Astrocyte of the spinal cord (primary cell): Measurements from ENCODE around the gene FBXW4.

Experiments used
- DNase-seq: peaks from one replicate; pipeline ENCODE4 v3.0.0; 2011; ENCODE audit warnings: low read depth, low spot score
- H3K4me3 ChIP-seq: 2 replicates; pipeline ENCODE4 v1.5.1; 2011; ENCODE audit warnings: low read depth, mild to moderate bottlenecking, low read length, moderate library complexity
- in situ Hi-C: cut with HindIII; loops from 2 replicates; pipeline ENCODE4 v1.10.0; 2017; ENCODE audit warnings: low sequenced_read_pairs
- TF ChIP-seq, protein P1 (sequence below): IDR thresholded peaks from 2 replicates; pipeline ENCODE4 v1.5.1; 2012; ENCODE audit warnings: low read depth, mild to moderate bottlenecking, low read length, inconsistent platforms

Gene FBXW4

GRCh38 chr10:101587725-101588653 is 107.0 kb downstream of the FBXW4 start, which contains the start of the genes DPCD and POLL:
Gene DPCD (plus strand): TSS chr10:101588321. CDS start chr10:101588337, 16 bp downstream.
Gene POLL (minus strand): TSS chr10:101588257. CDS start chr10:101587360, 897 bp downstream.
- peak within 1 kb of the TSS; percentile 96 for H3K4me3 ChIP-seq
- TF ChIP-seq, protein P1, sequence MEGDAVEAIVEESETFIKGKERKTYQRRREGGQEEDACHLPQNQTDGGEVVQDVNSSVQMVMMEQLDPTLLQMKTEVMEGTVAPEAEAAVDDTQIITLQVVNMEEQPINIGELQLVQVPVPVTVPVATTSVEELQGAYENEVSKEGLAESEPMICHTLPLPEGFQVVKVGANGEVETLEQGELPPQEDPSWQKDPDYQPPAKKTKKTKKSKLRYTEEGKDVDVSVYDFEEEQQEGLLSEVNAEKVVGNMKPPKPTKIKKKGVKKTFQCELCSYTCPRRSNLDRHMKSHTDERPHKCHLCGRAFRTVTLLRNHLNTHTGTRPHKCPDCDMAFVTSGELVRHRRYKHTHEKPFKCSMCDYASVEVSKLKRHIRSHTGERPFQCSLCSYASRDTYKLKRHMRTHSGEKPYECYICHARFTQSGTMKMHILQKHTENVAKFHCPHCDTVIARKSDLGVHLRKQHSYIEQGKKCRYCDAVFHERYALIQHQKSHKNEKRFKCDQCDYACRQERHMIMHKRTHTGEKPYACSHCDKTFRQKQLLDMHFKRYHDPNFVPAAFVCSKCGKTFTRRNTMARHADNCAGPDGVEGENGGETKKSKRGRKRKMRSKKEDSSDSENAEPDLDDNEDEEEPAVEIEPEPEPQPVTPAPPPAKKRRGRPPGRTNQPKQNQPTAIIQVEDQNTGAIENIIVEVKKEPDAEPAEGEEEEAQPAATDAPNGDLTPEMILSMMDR = no peak
- peak; percentile 95 for DNase-seq
- in situ Hi-C loops = no loop called here

DNA sequence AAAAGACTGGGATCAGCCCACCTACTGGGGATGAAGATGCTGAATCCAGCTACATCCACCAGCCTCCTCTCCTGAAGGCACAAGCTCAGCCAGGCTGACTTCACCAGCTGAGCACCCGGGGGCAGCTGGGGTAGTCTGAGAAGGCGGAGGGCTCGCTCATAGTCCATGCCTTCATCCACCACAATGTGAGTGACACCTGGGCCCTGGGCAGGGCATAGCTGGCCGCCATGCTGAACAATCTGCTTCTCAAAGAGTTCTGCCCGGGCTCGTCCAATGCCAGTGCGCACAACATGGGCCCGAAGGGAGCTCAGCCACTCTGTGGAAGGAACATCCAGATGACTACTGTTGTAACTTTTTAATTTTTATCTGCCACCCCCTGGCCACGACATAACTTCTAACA is 109.1 kb downstream of the FBXW4 start:
- H3K4me3 ChIP-seq = no peak overlapping the region
- no peak for DNase-seq
- in situ Hi-C loops = no loop called here
- TF ChIP-seq, protein P1 = no peak

DNA sequence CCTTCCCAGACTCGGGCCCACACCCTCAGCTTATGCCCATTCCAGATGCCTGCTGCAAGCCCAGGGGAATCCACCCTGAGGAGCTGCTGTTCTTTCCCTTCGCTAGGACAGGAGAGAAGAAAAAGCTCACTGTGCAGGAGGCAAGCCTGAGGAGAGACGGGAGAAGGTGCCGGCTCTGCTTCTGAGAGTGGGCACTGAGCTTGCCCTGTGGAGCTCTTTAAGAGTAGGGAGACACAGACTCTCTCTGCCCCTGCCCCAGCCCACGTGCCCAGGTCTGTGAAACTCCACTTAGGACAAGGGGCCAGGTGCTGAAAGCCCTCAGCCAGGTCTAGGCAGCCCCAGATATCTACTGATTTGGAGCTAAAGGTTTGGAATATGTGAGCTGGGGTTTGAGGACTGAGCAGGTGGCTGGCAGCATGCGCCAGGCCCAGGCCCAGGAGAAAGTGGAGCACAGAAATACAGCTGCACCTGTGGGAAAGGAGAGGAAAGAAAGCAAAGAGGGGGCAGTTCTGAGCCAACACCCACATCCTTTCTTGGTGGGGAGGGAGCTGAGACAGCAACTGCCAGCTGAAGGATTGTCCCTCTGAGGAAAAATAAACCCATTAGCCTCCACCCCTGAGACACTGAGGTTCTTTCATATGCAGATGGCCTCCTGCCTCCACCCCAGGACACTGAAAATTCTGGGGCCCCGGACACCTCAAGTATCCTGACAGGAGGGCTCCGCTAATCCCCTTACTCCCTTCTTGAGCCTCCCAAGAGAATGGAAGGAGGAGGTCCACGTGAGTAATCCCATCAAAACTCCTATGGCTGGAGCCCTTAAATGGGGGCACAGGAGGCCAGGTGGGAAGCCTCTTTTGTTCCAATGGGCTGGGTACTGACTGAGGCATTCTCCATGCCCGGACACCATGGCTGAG is 114.2 kb downstream of the FBXW4 start:
- no peak overlapping the region for H3K4me3 ChIP-seq
- TF ChIP-seq, protein P1 = no peak
- no peak for DNase-seq
- in situ Hi-C loops = no loop called here

DNA sequence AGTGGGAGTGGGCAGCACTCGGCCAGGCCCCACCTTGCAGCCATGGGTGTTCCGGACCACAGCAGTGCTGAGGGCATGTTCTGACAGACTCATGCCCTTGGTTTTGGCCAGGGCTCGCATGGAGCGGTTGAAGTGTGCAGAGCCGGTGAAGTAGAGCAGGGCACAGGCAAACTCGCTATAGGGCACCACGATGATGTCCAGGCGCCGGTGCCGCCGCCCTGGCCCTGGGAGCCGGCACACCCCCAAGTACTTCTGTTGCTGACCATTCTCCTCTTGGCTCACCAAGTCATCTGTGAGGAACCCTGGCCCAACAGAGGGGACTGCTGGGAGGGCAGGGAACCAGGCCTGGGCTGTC is 115.5 kb downstream of the FBXW4 start:
- DNase-seq = no peak
- H3K4me3 ChIP-seq = no peak overlapping the region
- TF ChIP-seq, protein P1 = no peak
- in situ Hi-C loops = no loop called here

- in situ Hi-C loops = no loop called here
- DNase-seq = no peak
- H3K4me3 ChIP-seq = no peak overlapping the region
- TF ChIP-seq, protein P1 = no peak
Observed at GRCh38 chr10:101578803-101579515, 116.0 kb downstream of the FBXW4 start.

DNA sequence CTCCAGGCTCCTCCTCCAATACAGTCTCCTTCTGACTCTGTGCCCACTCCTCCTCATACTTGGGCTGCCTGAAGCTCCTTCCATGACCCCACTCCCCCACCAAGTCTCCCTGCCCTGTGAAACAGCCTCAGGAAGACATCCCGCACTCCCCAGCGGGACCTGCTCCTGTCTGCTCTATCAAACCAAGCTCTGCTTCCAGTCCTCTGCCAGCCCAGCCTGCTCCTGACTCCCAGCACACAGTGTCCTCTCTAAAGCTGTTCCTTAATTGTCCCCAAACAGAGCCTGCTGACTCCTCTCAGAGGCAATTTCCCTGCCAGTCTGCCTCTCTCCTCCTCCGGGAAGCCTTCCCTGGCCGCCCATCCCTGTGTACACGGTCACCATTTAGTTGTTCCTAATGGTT is 116.8 kb downstream of the FBXW4 start:
- TF ChIP-seq, protein P1 = no peak
- DNase-seq = no peak
- H3K4me3 ChIP-seq = no peak overlapping the region
- in situ Hi-C loops = no loop called here
